H9 (cell line): ENCODE measurements around the gene LPP. TPM values are rescaled to one million over a fixed set of nuclear protein-coding genes. Genes with fewer than 3 reads are reported as not detected.

Source experiments
- DNase-seq: peaks from one replicate; pipeline ENCODE4 v3.0.0-alpha.2; 2017
- H2AFZ ChIP-seq: one replicate; pipeline ENCODE4 v1.6.1; 2013; ENCODE audit warnings: mild to moderate bottlenecking, low read length, control low read depth, moderate library complexity
- H2AK5ac ChIP-seq: 2 replicates; pipeline ENCODE4 v1.6.1; 2013; ENCODE audit warnings: low read length, control low read depth, mixed read lengths; ENCODE audit not compliant: insufficient read length
- H2BK120ac ChIP-seq: one replicate; pipeline ENCODE4 v1.6.1; 2013; ENCODE audit warnings: low read depth, mild to moderate bottlenecking, low read length, control low read depth, inconsistent platforms; ENCODE audit not compliant: poor library complexity, severe bottlenecking
- H2BK12ac ChIP-seq: 2 replicates; pipeline ENCODE4 v1.6.1; 2013; ENCODE audit warnings: low read length, control low read depth, mixed read lengths, low read depth; ENCODE audit not compliant: insufficient read length
- H2BK15ac ChIP-seq: 2 replicates; pipeline ENCODE4 v1.6.1; 2013; ENCODE audit warnings: low read depth, low read length, control low read depth
- H2BK20ac ChIP-seq: one replicate; pipeline ENCODE4 v1.6.1; 2013; ENCODE audit warnings: low read depth, mild to moderate bottlenecking, low read length, control low read depth, inconsistent platforms; ENCODE audit not compliant: poor library complexity, severe bottlenecking
- H2BK5ac ChIP-seq: 2 replicates; pipeline ENCODE4 v1.6.1; 2013; ENCODE audit warnings: low read length, control low read depth, mixed read lengths; ENCODE audit not compliant: insufficient read length
- H3K14ac ChIP-seq: 2 replicates; pipeline ENCODE4 v1.6.1; 2013; ENCODE audit warnings: low read length, control low read depth; ENCODE audit not compliant: insufficient read depth
- H3K18ac ChIP-seq: 2 replicates; pipeline ENCODE4 v1.6.1; 2013; ENCODE audit warnings: low read depth, mild to moderate bottlenecking, mixed read lengths, low read length, control low read depth; ENCODE audit not compliant: insufficient read length
- H3K23ac ChIP-seq: 2 replicates; pipeline ENCODE4 v1.6.1; 2013; ENCODE audit warnings: low read length, control low read depth, mixed read lengths, low read depth; ENCODE audit not compliant: insufficient read length
- H3K23me2 ChIP-seq: 2 replicates; pipeline ENCODE4 v1.6.1; 2013; ENCODE audit warnings: low read depth, mild to moderate bottlenecking, mixed read lengths, low read length, control low read depth; ENCODE audit not compliant: insufficient read length, poor library complexity, severe bottlenecking
- H3K27ac ChIP-seq: 2 replicates; pipeline ENCODE4 v1.5.1; 2013; ENCODE audit warnings: low read length, control low read depth, mixed read lengths, low read depth; ENCODE audit not compliant: insufficient read length
- H3K27me3 ChIP-seq: 2 replicates; pipeline ENCODE4 v1.6.1; 2013; ENCODE audit warnings: low read length, control low read depth, inconsistent platforms; ENCODE audit not compliant: insufficient read depth
- H3K4ac ChIP-seq: 2 replicates; pipeline ENCODE4 v1.6.1; 2013; ENCODE audit warnings: low read depth, mild to moderate bottlenecking, control low read depth, inconsistent platforms, low read length, moderate library complexity
- H3K4me1 ChIP-seq: 2 replicates; pipeline ENCODE4 v1.6.1; 2013; ENCODE audit warnings: low read length, control low read depth, inconsistent platforms; ENCODE audit not compliant: insufficient read depth
- H3K4me2 ChIP-seq: 2 replicates; pipeline ENCODE4 v1.6.1; 2013; ENCODE audit warnings: low read length, control low read depth, mixed read lengths; ENCODE audit not compliant: insufficient read length, insufficient read depth
- H3K56ac ChIP-seq: 2 replicates; pipeline ENCODE4 v1.6.1; 2013; ENCODE audit warnings: low read depth, mild to moderate bottlenecking, mixed read lengths, low read length, control low read depth; ENCODE audit not compliant: insufficient read length
- H3K79me1 ChIP-seq: 2 replicates; pipeline ENCODE4 v1.6.1; 2013; ENCODE audit warnings: low read depth, mild to moderate bottlenecking, moderate library complexity, low read length, control low read depth, inconsistent platforms; ENCODE audit not compliant: insufficient read depth, poor library complexity, severe bottlenecking
- H3K79me2 ChIP-seq: 2 replicates; pipeline ENCODE4 v1.6.1; 2013; ENCODE audit warnings: low read length, control low read depth, inconsistent platforms; ENCODE audit not compliant: insufficient read depth
- H3K9ac ChIP-seq: 2 replicates; pipeline ENCODE4 v1.6.1; 2013; ENCODE audit warnings: low read length, control low read depth, mixed read lengths; ENCODE audit not compliant: insufficient read length; ENCODE audit errors: extremely low read depth
- H3K9me3 ChIP-seq: one replicate; pipeline ENCODE4 v1.6.1; 2013; ENCODE audit warnings: low read depth, low read length, inconsistent platforms; ENCODE audit not compliant: control insufficient read depth
- H3T11ph ChIP-seq: one replicate; pipeline ENCODE4 v1.6.1; 2013; ENCODE audit warnings: mild to moderate bottlenecking, low read length, control low read depth, inconsistent platforms
- H4K20me1 ChIP-seq: one replicate; pipeline ENCODE4 v1.6.1; 2013; ENCODE audit not compliant: control insufficient read depth, insufficient read length, insufficient read depth
- H4K5ac ChIP-seq: 2 replicates; pipeline ENCODE4 v1.6.1; 2013; ENCODE audit warnings: low read depth, mild to moderate bottlenecking, mixed read lengths, low read length, control low read depth; ENCODE audit not compliant: insufficient read length
- H4K8ac ChIP-seq: replicated peaks from 2 replicates; pipeline ENCODE4 v1.6.1; 2013; ENCODE audit warnings: low read length, control low read depth, mixed read lengths, low read depth; ENCODE audit not compliant: insufficient read length
- H4K91ac ChIP-seq: 2 replicates; pipeline ENCODE4 v1.6.1; 2013; ENCODE audit warnings: low read depth, mild to moderate bottlenecking, moderate library complexity, mixed read lengths, low read length, control low read depth; ENCODE audit not compliant: insufficient read length
- H3K27ac Mint-ChIP-seq, 3 experiments: 2 replicates in 2 of 3; 3 replicates in 1 of 3; pipeline ENCODE4 v1.8.0; 2020 to 2021; ENCODE audit warnings: mixed read lengths in 3 of 3, mild to moderate bottlenecking in 1 of 3, moderate library complexity in 1 of 3
- H3K27me3 Mint-ChIP-seq: 2 replicates; pipeline ENCODE4 v1.8.0; 2021; ENCODE audit warnings: low read depth, mild to moderate bottlenecking, moderate library complexity, mixed read lengths
- H3K36me3 Mint-ChIP-seq, 3 experiments: 2 replicates in 2 of 3; 3 replicates in 1 of 3; pipeline ENCODE4 v1.8.0; 2020 to 2021; ENCODE audit warnings: low read depth in 3 of 3, mixed read lengths in 3 of 3; ENCODE audit not compliant: insufficient read depth in 1 of 3
- H3K4me1 Mint-ChIP-seq, 2 experiments: 2 replicates each; pipeline ENCODE4 v1.8.0; 2020; ENCODE audit warnings: mixed read lengths in 2 of 2
- H3K4me3 Mint-ChIP-seq, 2 experiments: 2 replicates in 1 of 2; 3 replicates in 1 of 2; pipeline ENCODE4 v1.8.0; 2020 to 2021; ENCODE audit warnings: mild to moderate bottlenecking in 2 of 2, mixed read lengths in 2 of 2, moderate library complexity in 1 of 2
- H3K9me3 Mint-ChIP-seq, 2 experiments: 2 replicates in 1 of 2; 3 replicates in 1 of 2; pipeline ENCODE4 v1.8.0; 2020; ENCODE audit warnings: mild to moderate bottlenecking in 2 of 2, mixed read lengths in 2 of 2, moderate library complexity in 1 of 2
- CTCF ChIP-seq: fragments of 200-600 bp; sonication (generic); conservative IDR thresholded peaks from 3 replicates; pipeline ENCODE4 v1.8.0; 2021; ENCODE audit warnings: antibody characterized with exemption, mild to moderate bottlenecking
- WGBS: extraction: QIAGEN DNeasy Blood & Tissue Kit; methylation state at CpG from one replicate; pipeline ENCODE4 v1.1.7; 2013; ENCODE audit warnings: missing lambda C conversion rate, low lambda C conversion rate, mixed read lengths; ENCODE audit not compliant: insufficient read length; ENCODE audit errors: extremely low coverage; 5-methylcytosine and 5-hydroxymethylcytosine counted together
- total RNA-seq: library from RNA; stranded (reverse); gene quantifications from 2 replicates; pipeline ENCODE4 v1.2.1, GENCODE V29; 2021

The LPP gene
- total RNA-seq, 1 experiment from 2014 or later = 64.6 TPM

DNA sequence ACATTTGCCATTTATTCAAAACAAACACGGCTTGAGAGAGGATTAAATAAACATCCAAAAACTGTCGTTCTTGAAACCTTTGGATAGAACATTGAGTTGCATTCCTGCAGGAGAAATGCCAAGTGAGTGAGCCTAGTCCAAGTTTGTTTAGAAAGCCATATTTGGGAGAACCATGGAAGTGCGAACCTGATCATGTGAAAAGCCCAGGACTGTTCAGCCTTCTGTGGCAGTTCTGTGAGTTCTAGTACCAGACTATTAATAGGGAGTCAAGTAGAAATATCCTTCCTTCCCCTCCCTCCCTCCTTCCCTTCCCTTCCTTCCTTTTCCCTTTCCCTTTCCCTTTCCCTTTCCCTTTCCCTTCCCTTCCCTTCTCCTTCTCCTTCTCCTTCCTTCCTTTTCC is 470.4 kb downstream of the LPP start:
- H3K36me3 Mint-ChIP-seq = no peaks in the 10 kb centered on the region
- Histone ChIP-seq H3K18ac (no peak overlapping the region), H2BK20ac (no peak overlapping the region), H3K14ac (no peak overlapping the region), H3K27me3 (no peaks in the 10 kb centered on the region), H3K23me2 (no peaks in the 10 kb centered on the region), H3K56ac (no peak overlapping the region), H3K4me2 (no peak overlapping the region), H2BK12ac (no peak overlapping the region), H3K4ac (no peak overlapping the region), H4K91ac (no peak overlapping the region), H2BK5ac (no peak overlapping the region), H3K79me2 (no peaks in the 10 kb centered on the region; the same call in 1 of the 2 replicates), H2BK15ac (no peak overlapping the region), H3K4me1 (no peaks in the 10 kb centered on the region), H4K8ac (no peak overlapping the region), H3K79me1 (no peaks in the 10 kb centered on the region), H4K20me1 (no peaks in the 10 kb centered on the region), H3K9me3 (no peaks in the 10 kb centered on the region), H2AK5ac (no peak overlapping the region), H3K27ac (no peak overlapping the region), H3T11ph (no peak overlapping the region), H3K23ac (no peak overlapping the region), H2AFZ (no peak overlapping the region), H2BK120ac (no peak overlapping the region), H4K5ac (no peak overlapping the region), H3K9ac (no peak overlapping the region)
- no peaks in the 10 kb centered on the region for H3K4me1 Mint-ChIP-seq
- no peaks in the 10 kb centered on the region for H3K27me3 Mint-ChIP-seq
- no peak overlapping the region for H3K4me3 Mint-ChIP-seq
- WGBS = no CpG with 5 or more reads among the region's 3 CpGs
- no peak for TF ChIP-seq CTCF
- no peaks in the 10 kb centered on the region for H3K9me3 Mint-ChIP-seq
- no peak for DNase-seq
- H3K27ac Mint-ChIP-seq = peak overlapping the region in 1 of 3 experiments; percentile 23; a peak in 1 of 7 replicates
